GM21423 (cell line): ENCODE measurements around the gene CIZ1.

Experiments
- ATAC-seq: cut with Tn5 transposase; IDR thresholded peaks from one replicate; pipeline ENCODE4 v1.9.1; 2021; ENCODE audit warnings: mild to moderate bottlenecking, moderate library complexity; ENCODE audit not compliant: unreplicated experiment

CIZ1 gene

DNA sequence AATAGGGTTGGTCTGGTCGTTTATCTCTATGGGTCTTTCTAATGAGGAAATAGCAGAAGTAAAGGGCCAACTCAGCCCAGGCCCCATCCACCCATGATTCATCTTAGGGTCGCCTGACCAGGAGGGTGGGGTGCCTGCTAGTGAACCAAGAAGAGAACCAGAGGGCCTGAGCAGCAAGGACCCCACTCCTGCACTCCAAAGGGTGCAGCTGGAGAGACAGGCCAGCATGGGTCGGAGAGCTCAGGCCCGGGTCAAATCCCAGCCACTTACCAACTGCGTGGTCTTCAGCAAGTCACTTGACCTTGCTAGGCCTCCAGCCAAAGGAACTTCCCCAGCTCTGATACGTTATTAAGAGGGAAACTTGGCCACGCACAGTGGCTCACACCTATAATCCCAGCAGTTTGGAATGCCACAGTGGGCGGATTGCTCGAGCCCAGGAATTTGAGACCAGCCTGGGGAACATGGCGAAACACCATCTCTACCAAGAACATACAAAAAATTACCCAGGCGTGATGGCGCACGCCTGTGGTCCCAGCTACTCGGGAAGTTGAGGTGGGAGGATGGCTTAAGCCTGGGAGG, 27.0 kb downstream of the CIZ1 start:
- no peak for ATAC-seq

DNA sequence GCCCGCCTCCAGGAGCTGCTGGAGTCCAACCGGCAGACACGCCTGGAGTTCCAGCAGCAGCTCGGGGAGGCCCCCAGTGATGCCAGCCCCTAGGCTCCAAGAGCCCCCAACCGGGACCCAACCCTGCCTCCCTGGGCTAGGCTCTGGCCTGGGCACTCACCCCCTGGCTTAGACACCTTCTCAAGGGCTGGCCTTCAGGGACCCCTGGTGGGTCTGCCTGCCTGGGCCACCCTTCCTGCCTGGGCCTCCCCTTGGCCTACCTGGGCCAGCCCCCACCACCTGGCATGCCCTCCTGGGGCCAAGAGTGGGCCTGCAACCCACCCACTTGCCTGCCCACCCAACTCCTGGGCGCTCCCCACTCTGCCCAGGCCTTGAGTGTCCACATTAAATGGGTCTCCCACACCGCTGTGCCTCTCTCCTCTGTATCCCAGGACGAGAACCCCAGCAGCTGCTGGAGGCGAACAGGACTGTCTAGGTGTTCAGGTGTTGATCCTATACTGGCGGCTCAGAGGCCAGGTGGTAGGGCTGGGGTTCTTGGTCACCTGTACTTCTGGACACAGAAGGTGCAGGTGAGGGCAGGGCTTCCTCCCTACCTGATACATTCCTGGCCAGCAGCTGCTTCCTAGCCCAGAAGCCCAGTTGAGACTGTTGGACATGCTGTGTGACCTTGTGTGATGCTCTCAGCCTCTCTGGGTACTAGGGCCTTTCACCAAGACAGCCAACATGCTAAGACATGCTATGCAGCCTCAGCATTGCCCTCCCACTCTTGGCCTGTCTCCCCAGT, 27.7 kb downstream of the CIZ1 start:
- ATAC-seq: no peak

DNA sequence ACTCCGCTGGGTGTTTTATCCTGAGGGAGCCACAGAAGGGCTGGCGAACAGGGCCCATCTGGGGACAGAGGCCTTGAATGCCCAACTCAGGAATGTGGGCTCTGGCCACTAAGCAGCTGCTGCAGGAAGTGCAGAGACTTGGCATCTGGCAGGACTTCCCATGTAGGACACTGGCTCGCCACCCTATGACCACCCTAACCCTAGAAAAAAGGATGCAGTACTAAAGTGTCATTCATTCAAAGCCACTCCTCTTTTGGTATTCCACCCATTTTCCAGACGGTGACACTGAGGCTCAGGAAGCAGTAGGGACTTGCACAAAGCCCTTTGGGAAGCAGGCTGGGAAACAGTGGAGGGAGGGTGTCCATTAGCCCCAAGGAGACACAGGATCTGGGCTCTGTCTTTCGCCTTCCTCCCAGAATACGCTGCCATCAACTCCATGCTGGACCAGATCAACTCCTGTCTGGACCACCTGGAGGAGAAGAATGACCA, 28.3 kb downstream of the CIZ1 start:
- no peak for ATAC-seq

DNA sequence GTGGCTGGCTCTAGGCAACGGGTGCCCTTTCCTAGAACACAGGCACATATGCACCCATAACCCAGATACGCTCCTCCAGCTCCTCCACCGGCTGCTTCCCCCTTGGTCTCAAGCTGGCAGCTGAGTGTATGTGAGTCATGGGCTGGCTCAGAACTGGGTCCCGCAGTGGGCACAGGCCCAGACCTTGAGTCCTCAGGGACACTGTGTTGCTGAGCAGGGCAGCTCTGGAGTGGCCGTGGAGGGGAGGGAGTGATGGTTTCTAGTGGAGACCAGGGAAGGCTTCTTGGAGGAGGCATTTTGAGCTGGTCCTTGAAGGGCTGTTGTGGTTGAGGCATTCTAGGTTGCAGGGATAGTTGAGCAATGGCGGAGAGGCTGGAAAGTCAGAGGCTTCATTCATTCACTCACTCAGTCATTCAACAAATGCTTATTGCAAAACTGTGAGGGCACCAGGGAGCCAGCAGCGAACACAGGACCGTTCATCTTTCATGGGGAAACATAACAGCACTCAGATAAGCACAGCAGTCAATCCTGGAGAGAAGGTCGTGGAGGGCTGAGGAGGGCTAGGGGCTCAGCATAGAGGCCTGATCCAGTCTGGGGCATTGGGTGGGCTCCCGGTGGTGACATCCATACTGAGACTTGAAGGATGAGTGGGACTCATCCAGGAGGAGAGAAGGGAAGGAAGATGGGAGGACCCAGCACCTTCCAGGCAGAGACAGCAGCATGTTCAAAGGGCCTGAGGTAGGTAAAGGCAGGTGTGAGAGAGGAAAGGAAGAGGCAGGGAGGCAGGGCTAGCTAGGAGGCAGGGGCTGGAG, 29.0 kb downstream of the CIZ1 start:
- ATAC-seq: no peak

DNA sequence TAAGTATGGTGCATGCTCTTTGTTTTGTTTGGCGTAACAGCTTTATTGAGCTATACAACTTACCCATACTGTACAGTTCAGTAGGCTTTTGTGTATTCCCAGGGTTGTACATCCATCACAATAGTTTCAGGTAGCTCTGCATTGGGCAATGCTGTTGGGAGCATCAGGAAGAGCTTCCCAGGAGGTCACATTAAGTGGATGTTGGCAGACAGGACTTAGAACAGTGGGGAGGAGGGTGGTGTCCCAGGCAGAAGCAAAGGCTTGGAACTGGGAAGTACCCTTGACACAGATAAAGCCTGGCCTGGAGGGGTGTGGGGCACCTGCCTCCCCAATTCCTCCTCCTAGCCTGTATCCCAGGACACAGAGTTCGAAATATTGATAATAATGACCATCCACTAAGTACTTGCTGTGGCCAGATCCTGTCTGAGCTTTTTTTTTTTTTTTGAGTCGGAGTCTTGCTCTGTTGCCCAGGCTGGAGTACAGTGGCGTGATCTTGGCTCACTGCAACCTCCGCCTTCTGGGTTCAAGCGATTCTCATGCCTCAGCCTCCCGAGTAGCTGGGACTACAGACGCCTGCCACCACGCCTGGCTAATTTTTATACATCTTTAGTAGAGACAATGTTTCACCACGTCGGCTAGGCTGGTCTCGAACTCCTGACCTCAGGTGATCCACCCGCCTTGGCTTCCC, 30.0 kb downstream of the CIZ1 start:
- no peak for ATAC-seq

DNA sequence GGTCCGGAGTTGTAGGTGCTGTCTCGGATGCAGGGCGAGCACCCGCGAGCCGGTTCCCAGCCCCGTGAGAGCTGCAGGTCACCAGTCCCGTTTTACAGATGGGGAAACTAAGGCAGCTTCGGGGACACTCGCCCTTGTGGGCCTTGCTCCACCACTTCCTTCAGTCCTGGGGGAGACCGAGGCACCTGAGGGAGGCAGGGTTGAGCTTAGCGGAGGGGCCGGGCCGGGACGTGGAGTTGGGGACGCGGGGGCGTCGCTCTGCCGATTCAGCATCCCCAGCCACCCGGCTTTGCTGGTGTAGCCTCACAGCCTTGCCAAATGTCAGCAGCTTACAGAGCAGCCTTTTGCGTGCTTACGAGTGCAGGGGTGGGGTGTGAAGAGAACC, 30.8 kb downstream of the CIZ1 start:
- no peak for ATAC-seq

DNA sequence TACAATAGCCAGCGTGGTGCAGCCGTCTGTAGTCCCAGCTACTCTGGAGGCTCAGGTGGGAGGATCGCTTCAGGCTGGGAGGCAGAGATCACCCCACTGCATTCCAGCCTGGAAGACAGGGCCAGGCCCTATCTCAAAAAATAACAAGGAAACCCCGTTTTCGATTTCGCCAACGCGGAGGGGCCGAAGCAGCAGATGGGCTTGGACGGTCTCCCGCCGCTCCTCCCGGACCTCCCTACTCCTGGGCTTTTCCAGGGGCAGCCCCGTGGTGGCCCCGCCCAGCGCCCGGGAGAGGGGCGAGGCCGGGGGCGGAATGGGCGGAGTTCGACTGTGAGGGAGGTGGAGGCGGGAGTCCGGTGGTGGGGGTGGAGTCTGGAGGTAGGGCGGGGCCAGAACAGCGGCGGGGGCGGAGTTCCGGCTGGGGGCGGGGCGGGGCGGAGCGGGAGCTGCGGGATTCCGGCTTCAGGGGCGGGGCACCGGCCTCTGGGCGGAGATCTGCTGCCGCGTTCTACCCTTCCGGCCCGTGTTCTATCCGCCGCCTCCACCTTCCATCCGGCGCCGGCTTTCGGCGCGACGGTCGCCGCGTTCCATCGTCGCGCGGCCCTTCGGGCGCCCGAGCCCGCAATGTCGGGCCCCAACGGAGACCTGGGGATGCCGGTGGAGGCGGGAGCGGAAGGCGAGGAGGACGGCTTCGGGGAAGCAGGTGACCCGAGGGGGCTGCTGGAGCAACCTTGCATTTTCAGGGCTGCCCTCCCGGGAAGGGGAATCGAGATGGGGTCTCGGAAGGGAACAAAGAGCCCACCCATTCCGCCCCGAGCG, 31.4 kb downstream of the CIZ1 start, which contains the start of gene BBLN:
BBLN (plus strand) TSS at position 482 of the 819 bp plus-strand sequence; CDS start at position 625, 143 bp downstream.
- ATAC-seq: peak; percentile 74

DNA sequence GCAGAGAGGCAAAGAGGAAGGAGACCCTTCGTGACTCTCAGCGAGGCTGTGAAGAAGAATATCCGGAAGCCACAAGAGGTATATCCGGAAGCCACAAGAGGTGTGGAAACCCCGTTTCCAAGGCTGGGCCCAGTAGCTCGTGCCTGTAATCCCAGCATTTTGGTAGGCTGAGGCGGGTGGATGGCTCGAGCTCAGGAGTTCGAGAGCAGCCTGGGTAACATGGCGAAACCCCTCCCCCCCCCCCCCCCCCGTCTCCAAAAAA, 31.9 kb downstream of the CIZ1 start:
- ATAC-seq: no peak

DNA sequence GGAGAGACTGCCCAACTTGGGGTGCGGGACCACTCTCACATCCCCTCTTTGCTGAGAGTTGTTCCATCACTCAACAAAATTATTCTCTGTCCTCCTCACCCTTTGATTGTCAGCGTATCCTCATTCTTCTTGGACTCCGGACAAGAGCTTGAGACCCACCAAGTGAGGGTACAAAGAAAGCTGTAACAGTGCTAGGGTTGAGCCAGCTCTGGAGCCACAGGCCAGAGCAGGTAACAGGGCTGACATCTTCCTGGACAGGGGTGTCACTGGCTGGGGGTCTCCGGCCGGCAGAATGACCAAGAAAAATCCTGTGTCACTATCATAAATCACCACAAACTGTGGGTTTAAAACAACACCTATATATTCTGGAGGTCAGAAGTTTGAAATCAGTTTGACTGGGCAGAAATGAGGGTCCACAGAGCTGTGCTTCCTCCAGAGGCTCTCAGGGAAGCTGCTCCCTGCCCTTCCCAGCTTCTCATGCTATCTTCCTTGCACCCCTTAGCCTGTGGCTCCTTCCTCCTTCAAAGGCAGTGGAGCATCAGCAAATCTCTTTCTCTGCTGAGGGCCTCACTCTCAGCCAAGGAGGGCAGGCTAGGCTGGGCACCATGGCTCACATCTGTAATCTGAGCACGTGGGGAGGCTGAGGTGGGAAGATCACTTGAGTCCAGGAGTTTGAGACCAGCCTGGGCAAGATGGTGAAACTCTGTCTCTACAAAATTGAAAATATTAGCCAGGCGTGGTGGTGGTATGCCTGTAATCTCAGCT, 35.5 kb downstream of the CIZ1 start:
- ATAC-seq: no peak

DNA sequence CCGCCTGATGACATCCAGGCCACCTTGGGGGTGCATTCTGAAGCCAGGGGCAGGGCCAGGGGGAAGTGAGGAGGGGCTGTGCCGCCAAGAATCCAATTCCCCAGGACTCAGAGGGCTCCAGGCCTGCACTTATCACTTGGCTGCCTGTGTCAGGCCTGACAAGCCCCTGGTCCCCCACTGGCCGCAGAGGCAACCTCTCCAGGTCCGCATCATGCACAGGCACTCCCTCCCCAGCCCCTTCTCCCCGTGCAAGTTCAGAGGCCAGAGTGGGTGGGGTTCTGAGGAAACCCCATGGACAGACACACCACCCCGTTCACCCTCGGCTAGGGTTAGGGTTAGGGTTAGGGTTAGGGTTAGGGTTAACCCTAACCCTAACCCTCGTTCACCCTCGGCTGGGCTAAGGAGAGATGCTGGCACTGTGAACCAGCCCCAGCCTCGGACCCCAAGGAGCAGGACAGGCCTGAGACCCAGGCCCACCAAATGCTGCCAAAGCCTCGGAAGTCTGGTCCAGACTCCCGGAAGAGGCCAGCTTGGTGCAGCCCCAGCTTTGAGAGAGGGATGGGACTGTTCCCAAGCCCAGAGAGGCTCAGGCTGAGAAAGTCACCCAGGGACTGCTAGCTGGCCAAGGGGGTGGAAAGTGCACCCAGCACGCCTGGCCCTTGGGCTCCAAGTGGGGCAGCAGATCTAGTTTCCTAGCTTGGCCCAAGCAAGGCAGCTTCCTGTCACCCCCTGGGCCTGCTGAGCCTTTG, 37.3 kb downstream of the CIZ1 start:
- ATAC-seq: no peak

DNA sequence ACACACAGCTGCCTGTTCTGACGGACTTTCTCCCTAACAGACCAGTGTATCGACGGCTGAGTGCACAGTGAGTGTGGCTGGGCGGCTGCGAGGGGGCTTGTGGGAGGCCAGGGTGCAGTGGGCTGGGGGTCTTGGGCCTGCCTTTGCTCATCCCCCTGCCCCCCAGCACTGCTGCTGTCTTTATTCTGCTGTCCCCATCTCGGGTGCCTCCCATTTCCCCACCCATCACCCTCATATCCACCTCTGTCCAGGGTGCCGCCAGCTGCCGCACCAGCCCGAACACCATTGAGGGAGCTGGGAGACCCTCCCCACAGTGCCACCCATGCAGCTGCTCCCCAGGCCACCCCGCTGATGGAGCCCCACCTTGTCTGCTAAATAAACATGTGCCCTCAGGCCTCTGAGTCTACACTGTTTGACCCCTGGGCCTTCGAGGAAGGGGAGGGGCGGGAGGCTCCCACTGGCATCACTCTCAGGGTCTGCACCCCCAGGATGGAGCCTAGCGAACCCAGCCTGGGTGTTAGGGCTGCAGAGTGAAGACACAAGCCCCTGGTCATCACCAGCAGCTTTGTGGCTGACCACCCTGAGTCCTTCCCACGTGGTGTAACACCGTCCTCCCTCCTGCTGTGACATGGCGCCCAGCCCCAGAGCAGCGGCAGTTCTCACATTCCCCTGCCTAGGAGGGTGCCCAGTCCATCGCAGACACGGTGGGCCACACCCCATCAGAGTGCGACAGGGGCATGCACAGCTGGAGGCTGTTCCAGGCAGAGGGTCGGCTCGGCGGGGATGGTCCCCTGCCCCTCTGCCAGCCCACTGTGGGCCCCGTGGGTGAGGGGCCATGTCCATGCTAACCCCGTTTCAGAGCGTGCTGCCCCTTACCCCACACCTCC, 38.1 kb downstream of the CIZ1 start:
- ATAC-seq: no peak

DNA sequence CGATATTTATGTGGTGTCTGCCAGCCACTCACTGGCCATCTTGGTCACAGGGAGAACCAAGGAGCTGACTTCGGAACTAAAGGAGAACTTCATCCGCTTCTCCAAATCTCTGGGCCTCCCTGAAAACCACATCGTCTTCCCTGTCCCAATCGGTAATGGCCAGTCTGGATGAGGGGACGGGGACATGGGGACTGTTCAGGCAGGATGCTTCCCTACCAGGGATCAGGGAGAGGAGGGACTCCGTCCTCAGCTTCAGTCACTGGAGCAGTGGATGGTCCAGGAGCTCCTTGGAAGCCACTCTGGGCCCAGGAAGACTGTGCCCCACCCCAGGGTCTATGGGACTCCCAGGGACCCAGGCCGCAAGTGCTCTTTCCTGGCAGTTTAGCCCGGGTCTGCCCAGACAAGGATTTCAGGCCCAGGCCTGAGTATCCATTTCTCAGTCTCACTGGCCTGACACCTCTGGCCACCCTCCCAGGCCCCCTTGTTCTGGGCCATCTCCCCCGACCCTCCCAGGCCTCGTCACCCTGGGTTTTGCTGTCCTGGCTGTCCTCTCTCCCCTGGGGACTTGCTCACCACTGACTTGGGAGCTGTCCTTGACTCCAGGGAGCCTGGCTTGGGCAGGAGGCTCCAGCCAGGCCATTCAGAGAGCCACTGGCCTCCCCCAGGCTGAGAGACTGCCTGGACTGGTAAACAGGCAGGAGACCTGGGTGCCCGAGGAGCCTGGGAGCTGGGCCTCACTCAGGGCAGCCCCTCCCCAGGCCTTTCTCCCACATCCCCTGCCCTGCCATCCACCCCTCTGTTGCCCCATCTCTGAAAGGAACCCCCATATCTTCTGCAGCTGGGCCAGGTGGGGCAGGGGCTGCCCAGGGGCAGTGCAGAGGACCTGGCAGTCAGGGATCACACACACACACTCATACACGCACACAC, 39.0 kb downstream of the CIZ1 start:
- no peak for ATAC-seq

DNA sequence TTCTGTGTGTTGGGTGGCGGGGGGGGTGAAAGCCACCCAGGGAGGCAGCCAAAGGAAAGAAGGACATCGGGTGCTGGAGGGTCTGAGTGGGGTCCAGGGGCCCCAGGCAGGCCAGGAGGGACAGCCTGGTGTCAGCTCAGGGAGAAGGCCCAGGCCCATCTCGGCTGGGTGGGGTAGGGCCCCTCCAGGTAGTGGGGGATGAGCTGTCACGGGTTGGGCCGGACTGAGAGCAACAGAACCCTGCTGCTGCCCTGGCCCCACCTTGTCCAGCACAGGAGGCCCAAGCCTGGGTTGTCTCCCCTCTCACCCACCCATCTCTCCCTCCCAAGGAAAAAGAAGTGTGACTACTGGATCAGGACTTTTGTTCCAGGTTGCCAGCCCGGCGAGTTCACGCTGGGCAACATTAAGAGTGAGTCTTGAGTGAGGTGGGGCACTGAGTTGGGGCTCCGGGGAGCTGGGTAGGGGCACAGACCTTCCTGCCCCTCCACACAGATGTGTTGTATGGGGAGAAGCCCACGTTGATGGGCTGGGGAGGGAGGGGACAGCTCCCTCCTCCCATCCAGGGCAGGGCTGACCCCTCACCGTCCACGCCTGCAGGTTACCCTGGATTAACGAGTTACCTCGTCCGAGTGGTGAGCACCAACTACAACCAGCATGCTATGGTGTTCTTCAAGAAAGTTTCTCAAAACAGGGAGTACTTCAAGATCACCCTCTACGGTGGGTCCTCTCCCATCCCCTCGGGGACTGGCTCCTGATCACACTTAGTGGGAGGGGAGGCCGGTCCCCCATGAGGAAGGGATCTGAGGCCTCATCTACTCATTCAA, 39.9 kb downstream of the CIZ1 start:
- ATAC-seq: no peak

DNA sequence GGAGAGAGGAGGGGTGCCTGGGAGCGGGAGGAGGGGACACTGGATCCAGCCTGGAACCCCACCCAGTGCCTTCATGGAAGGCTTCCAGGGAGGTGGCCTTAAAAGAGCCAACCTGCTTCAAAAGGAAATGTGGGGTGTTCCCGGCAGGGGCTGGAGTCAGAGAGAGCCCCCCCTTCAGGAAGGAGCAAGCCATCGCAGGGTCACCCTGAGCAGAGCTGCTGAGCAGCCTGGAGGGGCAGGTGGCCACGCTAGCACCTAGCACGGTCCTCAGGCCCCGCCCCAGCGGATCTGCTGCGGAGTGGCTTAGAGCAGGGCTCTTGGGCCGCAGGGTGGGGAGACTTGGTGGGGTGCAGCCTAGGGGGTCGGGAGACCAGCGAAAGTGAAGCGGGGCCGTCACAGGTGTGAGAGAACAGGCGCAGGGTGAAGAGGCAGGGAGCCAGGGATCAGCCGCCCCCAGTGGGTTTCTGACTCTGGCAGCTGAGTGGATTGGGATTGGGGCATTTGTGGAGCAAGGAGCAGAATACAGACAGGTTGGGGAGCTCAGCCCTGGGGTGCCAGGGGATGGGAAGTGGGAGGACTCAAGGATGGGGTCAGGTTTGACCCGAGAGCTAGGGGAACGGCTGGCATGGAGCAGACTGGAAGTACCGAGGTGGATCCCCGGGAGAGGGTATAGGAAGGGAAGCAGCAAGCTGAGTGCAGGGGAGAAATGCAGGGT, 40.6 kb downstream of the CIZ1 start:
- ATAC-seq: no peak

DNA sequence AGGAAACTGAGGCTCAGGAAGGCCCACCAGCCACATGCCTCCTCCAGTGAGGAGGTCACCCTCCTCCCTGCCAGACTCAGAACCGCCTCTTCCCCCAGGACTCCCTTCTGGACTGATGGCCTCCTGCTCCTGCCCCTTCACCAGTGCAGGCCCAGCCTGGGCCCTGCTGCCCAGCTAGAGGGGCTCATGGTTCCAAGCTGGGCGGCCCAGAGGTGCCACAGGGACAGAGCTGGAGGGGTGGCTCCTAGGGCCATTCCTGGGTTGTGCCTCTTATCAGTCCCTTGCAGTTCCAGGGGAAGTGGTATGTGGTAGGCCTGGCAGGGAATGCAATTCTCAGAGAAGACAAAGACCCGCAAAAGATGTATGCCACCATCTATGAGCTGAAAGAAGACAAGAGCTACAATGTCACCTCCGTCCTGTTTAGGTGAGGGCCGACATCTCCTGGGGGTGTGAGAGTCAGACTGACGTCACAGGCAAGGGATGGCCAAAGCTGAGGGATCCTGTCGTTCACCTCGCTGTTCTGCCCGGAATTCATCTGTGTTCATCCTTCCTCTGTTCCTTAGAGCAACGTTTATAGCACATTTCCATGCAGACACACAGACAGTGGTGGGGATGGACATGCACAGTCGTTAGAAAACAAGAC, 41.3 kb downstream of the CIZ1 start:
- ATAC-seq: no peak
